ENCODE measurements around the gene PRB4.
"Not testable (repeated sequence)": the region's sequence is repeated elsewhere in the genome, so short reads cannot be mapped to it uniquely, and the experiment has no call there.

Gene PRB4

GRCh38 chr12:11310336-11310735 is at the start of gene PRB4:
Gene PRB4, minus strand, starts transcription at chr12:11310436. Its CDS starts 38 bp downstream, at chr12:11310398.
- no peak for DNase-seq (ENCODE audit: low read depth in 2 of 3, low spot score in 2 of 3)

GRCh38 chr12:11351736-11352135 is 41.5 kb upstream of the PRB4 start:
- not testable (repeated sequence) for DNase-seq (ENCODE audit: low read depth in 2 of 3, low spot score in 2 of 3)

GRCh38 chr12:11348439-11348838 is 38.2 kb upstream of the PRB4 start:
- no peak for DNase-seq (ENCODE audit: low read depth in 2 of 3, low spot score in 2 of 3)

- no peak for DNase-seq (ENCODE audit: low read depth in 2 of 3, low spot score in 2 of 3)
Measured at GRCh38 chr12:11347810-11348209, 37.6 kb upstream of the PRB4 start.

GRCh38 chr12:11344500-11344899 is 34.3 kb upstream of the PRB4 start:
- DNase-seq (ENCODE audit: low read depth in 2 of 3, low spot score in 2 of 3): no peak

GRCh38 chr12:11324426-11324825 is 14.2 kb upstream of the PRB4 start:
- DNase-seq (ENCODE audit: low read depth in 2 of 3, low spot score in 2 of 3): no peak

- no peak for DNase-seq (ENCODE audit: low read depth in 2 of 3, low spot score in 2 of 3)
Measured at GRCh38 chr12:11321980-11322379, 11.7 kb upstream of the PRB4 start.

GRCh38 chr12:11307143-11307542 is 3.1 kb downstream of the PRB4 start:
- no peak for DNase-seq (ENCODE audit: low read depth in 2 of 3, low spot score in 2 of 3)

GRCh38 chr12:11273449-11273848 is 36.8 kb downstream of the PRB4 start:
- DNase-seq (ENCODE audit: low read depth in 2 of 3, low spot score in 2 of 3): no peak

- DNase-seq (ENCODE audit: low read depth in 2 of 3, low spot score in 2 of 3): no peak
Measured at GRCh38 chr12:11269607-11270006, 40.6 kb downstream of the PRB4 start, which contains the start of gene PRB3. Gene PRB3, minus strand, starts transcription at chr12:11269707. Its CDS starts 38 bp downstream, at chr12:11269669.

GRCh38 chr12:11264501-11264900 is 45.7 kb downstream of the PRB4 start:
- DNase-seq (ENCODE audit: low read depth in 2 of 3, low spot score in 2 of 3): no peak
